Vagina (tissue), 2 donors: ENCODE measurements around the gene ZBED5.
A peak's percentile ranks its signal among the peaks of the same experiment; 100 is the strongest.

Source experiments
- CTCF ChIP-seq, 3 experiments: fragments of 450-650 bp in 2 of 3; fragments of 200-600 bp in 1 of 3; sonication (generic) in 1 of 3; IDR thresholded peaks; one replicate each; pipeline ENCODE4 v1.5.1; 2017 to 2019; ENCODE audit warnings: antibody characterized with exemption in 3 of 3, mild to moderate bottlenecking in 2 of 3, moderate library complexity in 2 of 3
- POLR2A ChIP-seq, 2 donors: fragments of 450-650 bp; IDR thresholded peaks; one replicate each; pipeline ENCODE4 v1.6.1; 2017; ENCODE audit warnings: antibody characterized with exemption in 2 of 2, mild to moderate bottlenecking in 2 of 2, moderate library complexity in 2 of 2

DNA sequence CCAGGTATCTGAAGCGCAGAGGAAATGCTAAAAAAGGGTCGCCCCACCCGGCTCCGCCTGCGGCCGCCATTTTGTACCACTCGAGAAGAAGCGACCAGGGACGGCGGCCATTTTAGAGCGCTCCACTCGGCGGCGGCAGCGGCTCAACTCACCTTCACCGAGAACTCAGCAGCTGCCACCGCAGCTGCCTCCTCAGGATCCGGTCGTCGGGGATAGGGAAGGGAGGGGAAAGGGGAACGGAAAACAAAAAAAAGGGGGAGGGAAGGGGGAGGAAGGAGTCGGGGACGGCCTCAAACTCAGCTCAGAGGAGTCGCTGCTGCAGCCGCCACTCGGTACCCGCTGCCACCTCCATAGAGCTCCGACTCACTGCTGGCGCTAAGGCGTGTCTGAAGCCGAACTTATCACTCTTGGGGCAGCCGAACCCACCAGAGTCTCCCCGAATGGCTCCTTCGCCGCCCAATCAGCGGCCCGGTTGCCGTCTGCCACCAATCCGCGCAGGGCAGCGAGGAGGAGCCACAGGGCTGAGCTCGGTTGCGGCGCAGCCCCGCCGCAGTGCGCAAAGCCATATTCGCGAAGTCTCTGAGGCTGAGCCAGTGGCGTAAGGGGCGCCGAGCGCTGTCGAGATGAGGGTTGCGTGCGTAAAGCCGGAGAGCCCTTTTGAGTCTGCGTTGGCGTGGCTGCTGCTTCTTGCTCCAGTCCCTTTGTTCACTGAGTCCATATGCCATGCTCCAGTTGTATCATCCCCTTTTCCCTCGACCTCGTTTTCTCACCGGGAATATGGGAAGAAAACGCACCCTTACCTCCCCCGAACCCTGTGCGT, 49.1 kb downstream of the ZBED5 start, which contains the start of gene EIF4G2:
- TF ChIP-seq CTCF (IDR thresholded peaks at IDR 0.05) (no peak), POLR2A (IDR thresholded peaks at IDR 0.05) (peak; percentile 79 to 98)
